OCI-LY1 (cell line): Measurements from ENCODE around the gene MAP3K8.

ENCODE experiments used
- CTCF ChIP-seq: fragments of 200-600 bp; sonication (generic), shearing (Covaris generic); IDR thresholded peaks from 2 replicates; pipeline ENCODE4 v1.5.1; 2017; ENCODE audit warnings: mild to moderate bottlenecking, antibody characterized with exemption, low read length, moderate library complexity, mixed read lengths
- EZH2 ChIP-seq: fragments of 200-600 bp; sonication (generic), shearing (Covaris generic); IDR thresholded peaks from 2 replicates; pipeline ENCODE4 v1.8.0; 2017; ENCODE audit warnings: borderline replicate concordance, mixed run types, mild to moderate bottlenecking, antibody characterized with exemption, low read length, moderate library complexity, mixed read lengths

- TF ChIP-seq CTCF: no peak
- TF ChIP-seq EZH2: no peak
Measured at GRCh38 chr10:30509508-30509907, 75.5 kb downstream of the MAP3K8 start.
